ENCODE measurements around the gene PRDX1.
"Not testable (repeated sequence)": the region's sequence is repeated elsewhere in the genome, so short reads cannot be mapped to it uniquely, and the experiment has no call there.

Gene PRDX1

GRCh38 chr1:45493116-45493697, 28.5 kb downstream of the PRDX1 start:
- H3K4me3 Mint-ChIP-seq: no peak overlapping the region
- no peaks in the 10 kb centered on the region for H3K9me3 Mint-ChIP-seq
- H3K27ac Mint-ChIP-seq: no peak overlapping the region
- H3K4me1 Mint-ChIP-seq: peaks cover under 1% of the 10 kb centered on the region
- H3K27me3 Mint-ChIP-seq: no peaks in the 10 kb centered on the region
- ATAC-seq (no peak), DNase-seq (peak; percentile 33 to 36)

- no peak overlapping the region for H3K4me3 Mint-ChIP-seq
- no peaks in the 10 kb centered on the region for H3K4me1 Mint-ChIP-seq
- no peak for ATAC-seq
- H3K27ac Mint-ChIP-seq: peak overlapping the region in 1 of 2 donors; percentile 9
- H3K27me3 Mint-ChIP-seq: no peaks in the 10 kb centered on the region
- no peaks in the 10 kb centered on the region for H3K9me3 Mint-ChIP-seq
- no peak for DNase-seq
These were observed 29.0 kb downstream of the PRDX1 start for GRCh38 chr1:45492691-45493090.

GRCh38 chr1:45491487-45492260, 30.0 kb downstream of the PRDX1 start:
- H3K27ac Mint-ChIP-seq: no peak overlapping the region
- no peaks in the 10 kb centered on the region for H3K9me3 Mint-ChIP-seq
- H3K4me3 Mint-ChIP-seq: no peak overlapping the region
- no peak for DNase-seq
- H3K4me1 Mint-ChIP-seq: no peaks in the 10 kb centered on the region
- ATAC-seq: no peak
- H3K27me3 Mint-ChIP-seq: no peaks in the 10 kb centered on the region

DNA sequence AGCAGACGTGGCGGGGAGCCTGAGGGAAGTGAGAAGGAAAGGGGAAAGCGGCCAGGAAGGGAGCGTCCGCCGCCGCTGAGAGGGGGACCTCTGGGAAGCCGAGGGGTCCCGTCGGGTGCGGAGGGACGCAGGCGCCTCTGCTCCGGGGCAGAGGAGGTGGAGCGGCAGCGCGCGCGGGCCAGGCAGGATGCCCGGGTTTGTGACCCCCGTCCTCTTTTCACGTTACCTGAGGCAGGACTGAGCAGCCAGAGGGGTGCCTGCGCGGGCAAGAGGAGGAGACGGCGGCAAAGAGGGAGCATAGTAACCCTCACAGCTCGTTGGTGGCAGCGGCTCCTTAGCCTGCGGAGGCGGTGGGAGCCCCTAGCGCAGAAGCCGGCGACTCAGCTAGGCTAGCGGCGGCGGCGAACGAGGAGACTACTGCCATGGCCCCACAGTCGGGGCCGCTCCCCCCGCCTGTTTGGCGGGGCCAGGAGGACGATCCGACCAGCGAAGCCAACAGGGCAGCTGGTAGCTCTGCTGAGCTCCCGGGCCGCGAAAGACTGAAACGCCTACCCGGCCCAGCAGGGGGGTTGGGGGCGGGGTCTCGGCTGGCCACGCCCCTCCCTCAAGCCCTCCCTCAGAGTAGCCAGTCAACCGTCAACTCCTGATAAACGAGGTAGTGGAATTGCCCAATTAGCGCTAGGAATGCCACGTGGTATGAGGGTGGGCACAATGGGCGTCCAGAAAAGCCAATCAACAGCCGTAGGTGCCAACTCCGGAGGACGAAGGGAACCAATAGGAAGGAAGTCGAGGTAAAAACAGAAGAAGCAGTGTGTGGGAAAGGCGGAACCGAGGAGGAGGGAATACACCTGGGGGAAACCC, 30.8 kb downstream of the PRDX1 start, which contains the start of gene TESK2:
TSS of gene TESK2 (minus strand) at position 538 of the 861 bp plus-strand sequence. CDS start 33,378 bp downstream, outside the sequence.
- Mint-ChIP-seq H3K27me3 (no peaks in the 10 kb centered on the region), H3K9me3 (no peaks in the 10 kb centered on the region), H3K4me1 (no peaks in the 10 kb centered on the region), H3K27ac (no peak within 1 kb of the TSS), H3K4me3 (no peak within 1 kb of the TSS)
- ATAC-seq (peak; percentile 93), DNase-seq (peak; percentile 97 to 99)

DNA sequence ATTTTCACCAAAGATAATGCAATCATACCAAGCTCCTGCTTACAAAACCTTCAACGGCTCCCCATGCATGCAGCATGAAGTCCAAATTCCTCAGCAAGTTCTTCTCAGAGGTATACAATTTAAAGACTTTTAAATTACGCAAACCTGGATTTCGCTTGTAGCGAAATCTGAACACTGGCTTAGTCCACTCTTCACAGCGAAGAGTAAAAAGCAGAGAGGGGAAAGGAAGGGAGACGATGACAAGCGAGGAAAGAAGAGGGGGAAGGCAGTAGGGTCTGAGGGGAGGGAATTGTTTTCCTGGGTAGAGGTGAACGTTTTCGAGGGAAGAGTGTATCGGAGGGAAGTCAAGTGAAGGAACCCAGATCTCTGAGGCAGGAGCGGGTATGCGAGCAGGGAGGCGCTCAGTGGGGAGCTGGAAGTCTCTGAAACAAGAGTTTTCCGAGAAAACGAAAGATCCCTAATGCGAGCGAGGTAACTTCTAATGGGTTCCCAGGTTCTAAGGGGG, 31.5 kb downstream of the PRDX1 start:
- Mint-ChIP-seq H3K9me3 (no peaks in the 10 kb centered on the region), H3K27me3 (no peaks in the 10 kb centered on the region), H3K27ac (no peak overlapping the region), H3K4me3 (no peak overlapping the region), H3K4me1 (no peaks in the 10 kb centered on the region)
- ATAC-seq (no peak), DNase-seq (no peak)

DNA sequence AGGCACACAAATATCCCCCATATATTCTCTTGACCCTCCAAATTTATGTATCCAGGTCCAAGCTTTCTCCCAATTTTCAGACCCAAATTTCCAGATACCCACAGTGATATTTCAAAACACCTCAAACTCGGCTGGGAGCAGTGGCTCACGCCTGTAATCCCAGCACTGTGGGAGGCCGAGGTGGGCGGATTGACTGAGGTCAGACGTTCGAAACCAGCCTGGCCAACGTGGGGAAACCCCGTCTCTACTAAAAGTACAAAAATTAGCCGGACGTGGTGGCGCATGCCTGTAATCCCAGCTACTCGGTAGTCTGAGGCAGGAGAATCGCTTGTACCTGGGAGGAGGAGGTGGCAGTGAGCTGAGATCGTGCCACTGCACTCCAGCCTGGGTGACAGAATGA, 32.3 kb downstream of the PRDX1 start:
- not testable (repeated sequence) for H3K27ac Mint-ChIP-seq, ATAC-seq, H3K9me3 Mint-ChIP-seq, H3K4me1 Mint-ChIP-seq, H3K4me3 Mint-ChIP-seq, H3K27me3 Mint-ChIP-seq
- DNase-seq: peak in 1 of 2 donors; percentile 44

DNA sequence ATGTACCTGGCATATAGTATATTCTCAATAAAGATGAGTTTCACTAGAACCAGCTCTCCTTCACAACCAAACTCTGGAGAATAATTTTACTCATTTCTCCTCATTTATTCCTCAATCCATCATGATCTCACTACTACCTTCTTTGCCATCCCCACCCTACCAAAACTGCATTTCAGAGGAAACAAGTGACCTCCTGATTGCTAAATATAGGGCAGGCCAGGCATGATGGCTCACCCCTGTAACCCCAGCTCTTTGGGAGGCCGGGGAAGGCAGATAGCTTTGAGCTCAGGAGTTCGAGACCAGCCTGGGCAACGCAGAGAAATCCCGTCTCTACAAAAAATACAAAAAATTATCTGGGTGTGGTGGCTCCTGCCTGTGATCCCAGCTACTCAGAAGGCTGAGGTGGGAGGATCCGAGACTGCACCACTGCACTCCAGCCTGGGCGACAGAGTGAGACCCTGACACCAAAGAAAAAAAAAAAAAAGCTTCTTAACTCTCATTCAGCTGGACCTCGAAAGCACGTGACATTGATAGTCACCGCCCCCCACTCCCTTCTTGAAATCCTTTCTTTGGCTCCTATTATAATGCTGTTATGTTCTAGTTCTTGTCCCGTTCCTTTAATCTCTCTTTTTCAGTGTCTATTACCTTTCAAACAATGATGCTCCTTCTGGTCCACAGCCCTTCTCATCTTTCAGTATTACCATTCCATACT, 32.9 kb downstream of the PRDX1 start:
- Mint-ChIP-seq H3K4me1 (no peaks in the 10 kb centered on the region), H3K27me3 (no peaks in the 10 kb centered on the region), H3K4me3 (no peak overlapping the region), H3K9me3 (no peaks in the 10 kb centered on the region), H3K27ac (no peak overlapping the region)
- no peak for ATAC-seq
- no peak for DNase-seq

DNA sequence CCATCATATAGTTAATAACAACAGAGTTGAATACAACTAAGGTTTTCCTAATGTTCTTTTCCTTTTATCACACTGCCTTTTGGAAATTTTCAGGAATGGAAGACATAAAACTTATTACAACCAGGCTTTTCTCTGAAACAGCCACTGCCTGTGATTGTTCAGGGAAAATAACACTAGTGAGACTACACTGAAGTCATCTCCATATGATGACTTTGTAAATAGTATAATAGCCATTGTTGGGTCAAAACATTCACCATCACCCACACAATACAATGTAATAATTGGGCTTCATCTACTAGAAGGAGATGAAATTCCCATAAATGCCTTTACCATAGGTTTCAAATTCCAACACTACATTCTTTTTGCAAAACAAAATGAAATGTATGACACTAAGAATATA, 35.7 kb downstream of the PRDX1 start:
- Mint-ChIP-seq H3K4me1 (no peaks in the 10 kb centered on the region), H3K27me3 (no peaks in the 10 kb centered on the region), H3K9me3 (no peaks in the 10 kb centered on the region), H3K27ac (no peak overlapping the region), H3K4me3 (no peak overlapping the region)
- ATAC-seq (no peak), DNase-seq (no peak)

DNA sequence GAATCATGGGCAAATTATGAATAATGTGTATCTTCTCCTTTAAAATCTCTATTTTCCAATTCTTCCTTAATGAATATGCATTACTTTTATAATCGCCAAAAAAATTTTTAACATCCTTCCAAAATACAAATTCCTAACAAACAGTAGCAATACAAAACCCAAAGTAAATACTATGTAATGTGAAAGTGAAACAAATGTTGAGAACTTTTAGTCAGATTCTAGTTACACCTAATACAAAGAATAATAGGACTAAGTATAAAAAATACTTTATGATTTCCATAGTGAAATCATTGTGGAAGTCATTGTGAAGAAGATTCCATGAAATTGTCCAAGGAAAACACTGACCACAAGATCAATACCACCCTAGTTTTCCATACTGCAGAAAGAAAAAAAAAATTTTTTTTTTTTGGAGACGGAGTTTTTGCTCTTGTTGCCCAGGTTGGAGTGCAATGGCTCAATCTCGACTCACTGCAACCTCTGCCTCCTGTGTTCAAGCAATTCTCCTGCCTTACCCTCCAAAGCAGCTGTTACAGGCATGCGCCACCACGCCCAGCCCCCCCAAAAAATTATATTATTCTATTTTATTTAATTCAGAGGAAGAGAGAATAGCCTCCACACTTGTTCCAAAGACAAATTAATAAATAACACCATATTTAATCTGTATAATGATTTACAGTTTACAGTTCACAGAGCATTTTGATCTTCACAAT, 42.5 kb downstream of the PRDX1 start:
- H3K9me3 Mint-ChIP-seq: no peaks in the 10 kb centered on the region
- H3K4me3 Mint-ChIP-seq: no peak overlapping the region
- no peaks in the 10 kb centered on the region for H3K27me3 Mint-ChIP-seq
- H3K27ac Mint-ChIP-seq: no peak overlapping the region
- H3K4me1 Mint-ChIP-seq: peaks cover 6% of the 10 kb centered on the region
- ATAC-seq (no peak), DNase-seq (no peak)

GRCh38 chr1:45478121-45478814, 43.4 kb downstream of the PRDX1 start:
- no peak for DNase-seq

DNA sequence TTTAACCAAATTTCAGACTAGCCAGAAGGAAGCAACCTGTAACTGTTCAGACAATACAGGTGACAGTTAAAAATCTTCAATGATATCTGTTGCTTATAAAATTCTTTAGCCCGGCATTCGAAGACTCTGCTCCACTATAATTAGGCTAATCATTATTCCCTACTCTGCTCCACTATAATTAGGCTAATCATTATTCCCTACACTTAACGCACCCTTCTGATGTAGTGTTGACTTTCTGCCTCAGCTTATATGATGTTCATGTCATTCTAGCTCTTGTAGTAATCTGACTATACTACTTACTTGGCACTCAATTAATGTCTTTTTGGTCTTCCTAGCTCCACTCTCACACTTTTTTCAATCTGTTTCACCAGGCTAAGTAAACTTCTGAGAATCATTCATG, 44.0 kb downstream of the PRDX1 start:
- H3K9me3 Mint-ChIP-seq: no peaks in the 10 kb centered on the region
- H3K27me3 Mint-ChIP-seq: no peaks in the 10 kb centered on the region
- H3K4me1 Mint-ChIP-seq: peaks cover 12% of the 10 kb centered on the region
- DNase-seq (no peak), ATAC-seq (no peak)
- no peak overlapping the region for H3K4me3 Mint-ChIP-seq
- H3K27ac Mint-ChIP-seq: no peak overlapping the region

More at GRCh38 chr1:45478121-45478814, 43.4 kb downstream of the PRDX1 start:
- H3K27me3 Mint-ChIP-seq: no peaks in the 10 kb centered on the region
- peaks cover 8% of the 10 kb centered on the region for H3K4me1 Mint-ChIP-seq
- no peak for ATAC-seq
- H3K4me3 Mint-ChIP-seq: no peak overlapping the region
- H3K9me3 Mint-ChIP-seq: no peaks in the 10 kb centered on the region
- no peak overlapping the region for H3K27ac Mint-ChIP-seq

DNA sequence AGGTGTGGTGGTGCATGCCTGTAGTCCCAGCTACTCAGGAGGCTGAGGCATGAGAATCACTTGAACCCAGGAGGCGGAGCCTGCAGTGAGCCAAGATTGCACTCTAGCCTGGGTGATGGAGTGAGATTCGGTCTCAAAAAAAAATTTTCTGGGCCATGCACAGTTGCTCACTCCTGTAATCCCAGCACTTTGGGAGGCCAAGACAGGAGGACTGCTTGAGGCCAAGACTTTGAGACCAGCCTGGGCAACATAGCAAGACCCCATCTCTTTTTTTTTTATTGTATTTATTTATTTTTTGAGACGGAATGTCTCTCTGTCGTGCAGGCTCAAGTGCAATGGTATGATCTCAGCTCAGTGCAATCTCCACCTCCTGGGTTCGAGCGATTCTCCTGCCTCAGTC, 47.5 kb downstream of the PRDX1 start:
- H3K27me3 Mint-ChIP-seq, H3K9me3 Mint-ChIP-seq, H3K4me3 Mint-ChIP-seq, H3K27ac Mint-ChIP-seq, ATAC-seq, DNase-seq: not testable (repeated sequence)
- peaks cover 12% of the 10 kb centered on the region for H3K4me1 Mint-ChIP-seq

DNA sequence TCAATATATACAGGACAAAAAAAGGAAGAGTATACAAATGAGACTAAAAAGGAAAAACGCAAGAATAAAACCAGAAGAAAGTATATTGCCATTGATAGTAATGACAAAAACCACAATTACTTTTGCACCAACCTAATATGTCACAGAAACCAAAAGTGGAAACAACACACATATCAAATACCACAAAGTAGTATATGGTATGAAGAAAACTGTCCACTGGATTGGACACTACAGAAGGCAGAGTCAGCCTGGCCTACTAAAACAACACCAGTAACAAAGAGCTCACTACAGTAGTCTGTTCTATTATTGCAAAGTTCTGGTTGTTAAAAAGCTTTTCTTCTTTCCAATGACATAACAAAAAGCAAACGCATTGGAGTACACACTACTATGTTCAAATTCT, 48.4 kb downstream of the PRDX1 start:
- Mint-ChIP-seq H3K27me3 (no peaks in the 10 kb centered on the region), H3K27ac (no peak overlapping the region), H3K4me3 (no peak overlapping the region), H3K4me1 (peaks cover 6% of the 10 kb centered on the region), H3K9me3 (no peaks in the 10 kb centered on the region)
- ATAC-seq (peak; percentile 56), DNase-seq (no peak)

- no peak for ATAC-seq
- H3K27me3 Mint-ChIP-seq: no peaks in the 10 kb centered on the region
- H3K27ac Mint-ChIP-seq: no peak overlapping the region
- H3K4me1 Mint-ChIP-seq: peaks cover 6% of the 10 kb centered on the region
- DNase-seq: no peak
- no peak overlapping the region for H3K4me3 Mint-ChIP-seq
- no peaks in the 10 kb centered on the region for H3K9me3 Mint-ChIP-seq
These were observed 51.3 kb downstream of the PRDX1 start for GRCh38 chr1:45470306-45470798.
